Gastroesophageal sphincter (tissue), 4 donors: Measurements from ENCODE around the gene GTF2IRD1. TPM values are rescaled to one million over a fixed set of nuclear protein-coding genes. Genes with fewer than 3 reads are reported as not detected.
"Not testable (repeated sequence)": the region's sequence is repeated elsewhere in the genome, so short reads cannot be mapped to it uniquely, and the experiment has no call there.

Experiments
- ATAC-seq: fragments of 150-250 bp; one replicate; pipeline ENCODE4 v1.9.1; 2016; ENCODE audit warnings: mild to moderate bottlenecking, moderate library complexity
- H3K27ac ChIP-seq, 4 donors: fragments of 200-600 bp; sonication (generic) in 3 of 4; 1 replicate in 3 of 4; 2 replicates in 1 of 4; pipeline ENCODE4 v1.5.1; 2016 to 2019
- H3K27me3 ChIP-seq: fragments of 200-600 bp; sonication (generic); one replicate; pipeline ENCODE4 v1.5.1; 2019
- H3K36me3 ChIP-seq, 2 donors: fragments of 200-600 bp; sonication (generic); one replicate each; pipeline ENCODE4 v1.5.1; 2019; ENCODE audit warnings: control low read depth in 1 of 2
- H3K4me1 ChIP-seq, 3 donors: fragments of 200-600 bp; sonication (generic); 1 replicate in 2 of 3; 2 replicates in 1 of 3; pipeline ENCODE4 v1.5.1; 2016 to 2019; ENCODE audit warnings: control low read depth in 2 of 3
- H3K4me3 ChIP-seq, 2 donors: fragments of 200-600 bp; sonication (generic); one replicate each; pipeline ENCODE4 v1.5.1; 2019; ENCODE audit warnings: mild to moderate bottlenecking in 1 of 2, moderate library complexity in 1 of 2
- H3K9me3 ChIP-seq, 3 donors: fragments of 200-600 bp; sonication (generic); one replicate each; pipeline ENCODE4 v1.5.1; 2017 to 2019; ENCODE audit warnings: control low read depth in 2 of 3
- CTCF ChIP-seq, 4 experiments: fragments of 200-600 bp in 2 of 4; fragments of 450-650 bp in 2 of 4; sonication (generic) in 1 of 4; IDR thresholded peaks; one replicate each; pipeline ENCODE4 v1.5.1; 2017 to 2019; ENCODE audit warnings: antibody characterized with exemption in 4 of 4, mild to moderate bottlenecking in 2 of 4, moderate library complexity in 2 of 4
- EP300 ChIP-seq: sonication (generic); formaldehyde crosslinking; IDR thresholded peaks from one replicate; pipeline ENCODE4 v1.6.1; 2017; ENCODE audit warnings: antibody characterized with exemption, mild to moderate bottlenecking
- POLR2A ChIP-seq, 2 donors: fragments of 450-650 bp; IDR thresholded peaks; one replicate each; pipeline ENCODE4 v1.6.1; 2017; ENCODE audit warnings: antibody characterized with exemption in 2 of 2, mild to moderate bottlenecking in 2 of 2, moderate library complexity in 1 of 2
- POLR2AphosphoS5 ChIP-seq: sonication (generic); formaldehyde crosslinking; IDR thresholded peaks from one replicate; pipeline ENCODE4 v1.6.1; 2017; ENCODE audit warnings: antibody characterized with exemption
- WGBS, 2 donors: methylation state at CpG; one replicate each; pipeline ENCODE4 v1.1.5; 2018; ENCODE audit warnings: low coverage in 1 of 2; 5-methylcytosine and 5-hydroxymethylcytosine counted together
- total RNA-seq, 4 donors: library from RNA; depleted of rRNA; stranded (reverse); fragments of >200 nt; gene quantifications; one replicate each; pipeline ENCODE4 v1.1.0, GENCODE V29; 2016

Gene GTF2IRD1
- total RNA-seq, 4 donors from 2014 or later = 21.5 to 49.0 (median 28.2) TPM

GRCh38 chr7:74405899-74406512, 47.7 kb upstream of the GTF2IRD1 start:
- H3K4me1 ChIP-seq = no peaks in the 10 kb centered on the region
- no peak for TF ChIP-seq POLR2A (IDR thresholded peaks at IDR 0.05)
- no peak for TF ChIP-seq EP300
- TF ChIP-seq CTCF (IDR thresholded peaks at IDR 0.05) = no peak
- no peak for TF ChIP-seq POLR2AphosphoS5
- no peaks in the 10 kb centered on the region for H3K9me3 ChIP-seq
- H3K27ac ChIP-seq = no peak overlapping the region
- 83 to 94% methylated on average over 4 to 11 of the region's 20 CpGs for WGBS, 2 donors
- H3K27me3 ChIP-seq = peaks cover 14% of the 10 kb centered on the region
- ATAC-seq = no peak
- H3K4me3 ChIP-seq = no peak overlapping the region
- H3K36me3 ChIP-seq = peaks cover 0 to 41% of the 10 kb centered on the region in 2 donors

- no peak overlapping the region for H3K4me3 ChIP-seq
- H3K4me1 ChIP-seq = no peaks in the 10 kb centered on the region
- H3K27ac ChIP-seq = no peak overlapping the region
- H3K9me3 ChIP-seq = no peaks in the 10 kb centered on the region
- no peak for ATAC-seq
- no peak for TF ChIP-seq CTCF (IDR thresholded peaks at IDR 0.05)
- TF ChIP-seq POLR2AphosphoS5 = no peak
- WGBS, 2 donors = 66 to 91% methylated on average over 4 of the region's 4 CpGs
- H3K27me3 ChIP-seq = peaks cover 16% of the 10 kb centered on the region
- H3K36me3 ChIP-seq = peaks cover 0 to 23% of the 10 kb centered on the region in 2 donors
These were observed 45.7 kb upstream of the GTF2IRD1 start for GRCh38 chr7:74407958-74408357.

GRCh38 chr7:74409571-74409970, 44.1 kb upstream of the GTF2IRD1 start:
- H3K27ac ChIP-seq = no peak overlapping the region
- 40 to 72% methylated on average over 1 to 7 of the region's 7 CpGs for WGBS, 2 donors
- H3K27me3 ChIP-seq = peaks cover 16% of the 10 kb centered on the region
- no peaks in the 10 kb centered on the region for H3K9me3 ChIP-seq
- TF ChIP-seq POLR2AphosphoS5 = no peak
- TF ChIP-seq CTCF (IDR thresholded peaks at IDR 0.05) = no peak
- TF ChIP-seq POLR2A (IDR thresholded peaks at IDR 0.05) = no peak
- TF ChIP-seq EP300 = no peak
- no peaks in the 10 kb centered on the region for H3K4me1 ChIP-seq
- H3K36me3 ChIP-seq = peaks cover 0 to 7% of the 10 kb centered on the region in 2 donors
- ATAC-seq = no peak
- H3K4me3 ChIP-seq = no peak overlapping the region

- no peak overlapping the region for H3K4me3 ChIP-seq
- 60 to 70% methylated on average over 2 of the region's 2 CpGs for WGBS, 2 donors
- H3K27ac ChIP-seq = no peak overlapping the region
- no peaks in the 10 kb centered on the region for H3K9me3 ChIP-seq
- TF ChIP-seq POLR2AphosphoS5 (no peak), EP300 (no peak), CTCF (IDR thresholded peaks at IDR 0.05) (no peak), POLR2A (IDR thresholded peaks at IDR 0.05) (no peak)
- peaks cover 16% of the 10 kb centered on the region for H3K27me3 ChIP-seq
- H3K4me1 ChIP-seq = no peaks in the 10 kb centered on the region
- H3K36me3 ChIP-seq = no peaks in the 10 kb centered on the region
- ATAC-seq = no peak
These were observed 42.9 kb upstream of the GTF2IRD1 start for GRCh38 chr7:74410772-74411171.

GRCh38 chr7:74411571-74411970, 42.1 kb upstream of the GTF2IRD1 start:
- H3K4me1 ChIP-seq, H3K4me3 ChIP-seq, H3K36me3 ChIP-seq, H3K9me3 ChIP-seq, H3K27ac ChIP-seq, ATAC-seq: not testable (repeated sequence)
- 75 to 82% methylated on average over 4 to 5 of the region's 5 CpGs for WGBS, 2 donors
- H3K27me3 ChIP-seq = peaks cover 16% of the 10 kb centered on the region
